OCI-LY1 (cell line): Measurements from ENCODE around the gene MCU.

Experiments
- H2AFZ ChIP-seq: fragments of 200-600 bp; sonication (generic), shearing (Covaris generic); 2 replicates; pipeline ENCODE4 v1.6.0; 2014; ENCODE audit warnings: antibody characterized with exemption, mild to moderate bottlenecking, low read length
- H3F3A ChIP-seq: fragments of 200-600 bp; sonication (generic), shearing (Covaris generic); 2 replicates; pipeline ENCODE4 v1.6.0; 2014; ENCODE audit warnings: mild to moderate bottlenecking, antibody characterized with exemption, low read length, moderate library complexity; ENCODE audit not compliant: insufficient read depth
- H3K27ac ChIP-seq: fragments of 200-600 bp; sonication (generic); 2 replicates; pipeline ENCODE4 v1.5.1; 2014; ENCODE audit warnings: low read length, mixed run types, mild to moderate bottlenecking, low read depth; ENCODE audit not compliant: poor library complexity, severe bottlenecking
- H3K27me3 ChIP-seq: fragments of 200-600 bp; sonication (generic); 2 replicates; pipeline ENCODE4 v1.6.0; 2014; ENCODE audit warnings: antibody characterized with exemption, mild to moderate bottlenecking, low read length, moderate library complexity; ENCODE audit not compliant: insufficient read depth
- H3K36me3 ChIP-seq: fragments of 200-600 bp; sonication (generic); 2 replicates; pipeline ENCODE4 v1.6.1; 2014; ENCODE audit warnings: mild to moderate bottlenecking, antibody characterized with exemption, low read length, moderate library complexity, mixed read lengths; ENCODE audit not compliant: insufficient read depth
- H3K4me1 ChIP-seq: fragments of 200-600 bp; sonication (generic); 2 replicates; pipeline ENCODE4 v1.5.1; 2014; ENCODE audit warnings: mild to moderate bottlenecking, low read length, moderate library complexity; ENCODE audit not compliant: insufficient read depth, severe bottlenecking
- H3K4me2 ChIP-seq: fragments of 200-600 bp; sonication (generic), shearing (Covaris generic); 2 replicates; pipeline ENCODE4 v1.6.1; 2014; ENCODE audit warnings: low read length
- H3K4me3 ChIP-seq: fragments of 200-600 bp; sonication (generic); 2 replicates; pipeline ENCODE4 v1.5.1; 2014; ENCODE audit warnings: low read length, low read depth, mild to moderate bottlenecking, mixed read lengths; ENCODE audit not compliant: poor library complexity, severe bottlenecking
- H3K79me2 ChIP-seq: fragments of 200-600 bp; shearing (Covaris generic); 2 replicates; pipeline ENCODE4 v1.6.1; 2016; ENCODE audit warnings: mixed run types, low read length, mixed read lengths; ENCODE audit not compliant: insufficient read depth
- H3K9ac ChIP-seq: fragments of 200-600 bp; sonication (generic), shearing (Covaris generic); 2 replicates; pipeline ENCODE4 v1.6.1; 2014; ENCODE audit warnings: mild to moderate bottlenecking, low read length, mixed read lengths
- H3K9me2 ChIP-seq: fragments of 200-600 bp; sonication (generic), shearing (Covaris generic); 2 replicates; pipeline ENCODE4 v1.6.1; 2014; ENCODE audit warnings: low read depth, mild to moderate bottlenecking, low read length, mixed read lengths
- H3K9me3 ChIP-seq: fragments of 200-600 bp; shearing (Covaris generic); 2 replicates; pipeline ENCODE4 v1.6.1; 2014; ENCODE audit warnings: low read length, mixed read lengths
- H4K20me1 ChIP-seq: fragments of 200-600 bp; sonication (generic), shearing (Covaris generic); 2 replicates; pipeline ENCODE4 v1.6.0; 2016; ENCODE audit warnings: mild to moderate bottlenecking, low read length; ENCODE audit not compliant: insufficient read depth
- CTCF ChIP-seq: fragments of 200-600 bp; sonication (generic), shearing (Covaris generic); IDR thresholded peaks from 2 replicates; pipeline ENCODE4 v1.5.1; 2017; ENCODE audit warnings: mild to moderate bottlenecking, antibody characterized with exemption, low read length, moderate library complexity, mixed read lengths
- EZH2 ChIP-seq: fragments of 200-600 bp; sonication (generic), shearing (Covaris generic); IDR thresholded peaks from 2 replicates; pipeline ENCODE4 v1.8.0; 2017; ENCODE audit warnings: borderline replicate concordance, mixed run types, mild to moderate bottlenecking, antibody characterized with exemption, low read length, moderate library complexity, mixed read lengths

MCU gene

DNA sequence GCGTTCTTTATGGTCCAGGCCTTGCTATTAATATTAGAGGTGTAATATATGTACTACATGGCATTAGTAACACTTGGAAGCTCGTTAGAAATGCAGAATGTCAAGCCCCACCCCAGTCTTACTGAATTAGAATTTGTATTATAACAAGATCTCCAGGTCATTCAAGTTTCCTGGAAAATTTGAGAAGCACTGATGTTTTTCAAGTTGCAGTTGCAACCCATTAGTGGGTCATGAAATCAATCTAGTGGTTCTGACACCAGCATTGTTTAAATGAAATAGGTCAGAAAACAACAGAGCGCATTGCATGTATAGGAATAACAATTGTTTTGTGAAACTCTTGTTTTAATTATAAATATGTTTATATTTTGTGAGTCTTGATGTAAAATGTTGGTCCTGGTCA is 37.2 kb upstream of the MCU start:
- Histone ChIP-seq H3K36me3 (no peaks in the 10 kb centered on the region), H3F3A (no peaks in the 10 kb centered on the region), H3K9me2 (no peaks in the 10 kb centered on the region), H3K4me3 (no peak overlapping the region), H3K27me3 (no peaks in the 10 kb centered on the region), H3K27ac (no peak overlapping the region), H3K4me2 (no peak overlapping the region), H3K4me1 (no peaks in the 10 kb centered on the region), H3K9ac (no peak overlapping the region), H3K79me2 (no peaks in the 10 kb centered on the region), H3K9me3 (no peaks in the 10 kb centered on the region), H2AFZ (no peak overlapping the region), H4K20me1 (no peaks in the 10 kb centered on the region)
- TF ChIP-seq CTCF, result no peak
- no peak for TF ChIP-seq EZH2

DNA sequence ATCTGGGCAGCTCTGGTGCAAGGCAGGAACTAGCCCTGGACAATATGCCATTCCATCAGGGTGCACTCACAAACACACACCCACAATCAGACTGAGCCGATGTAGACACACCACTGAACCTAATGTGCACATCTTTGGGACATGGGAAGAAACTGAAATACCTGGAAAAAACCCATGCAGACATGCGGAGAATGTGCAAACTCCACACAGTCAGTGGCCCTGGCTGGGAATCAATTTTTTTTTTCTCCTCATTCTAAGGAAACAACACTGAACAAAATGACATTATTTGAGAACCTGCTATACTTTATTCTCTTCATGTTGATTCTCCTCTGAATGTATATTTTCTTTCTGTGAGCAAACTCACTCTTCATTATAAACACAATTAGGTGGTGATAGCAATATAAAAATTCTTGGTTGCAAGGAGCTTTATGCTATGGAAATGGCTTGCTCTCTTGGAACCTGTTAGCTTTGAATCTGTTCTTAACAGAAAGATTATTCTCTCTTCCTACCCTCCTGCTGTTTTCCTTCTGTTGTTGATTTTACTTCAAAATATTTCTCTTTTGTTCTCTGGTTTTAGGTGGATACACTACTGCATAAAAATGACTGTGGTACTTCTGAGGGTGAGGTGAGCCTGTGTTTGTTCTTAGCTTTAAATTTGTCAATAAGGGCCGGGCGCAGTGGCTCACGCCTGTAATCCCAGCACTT is 33.1 kb upstream of the MCU start:
- Histone ChIP-seq H3K9me2 (no peaks in the 10 kb centered on the region), H3K27ac (no peak overlapping the region)

DNA sequence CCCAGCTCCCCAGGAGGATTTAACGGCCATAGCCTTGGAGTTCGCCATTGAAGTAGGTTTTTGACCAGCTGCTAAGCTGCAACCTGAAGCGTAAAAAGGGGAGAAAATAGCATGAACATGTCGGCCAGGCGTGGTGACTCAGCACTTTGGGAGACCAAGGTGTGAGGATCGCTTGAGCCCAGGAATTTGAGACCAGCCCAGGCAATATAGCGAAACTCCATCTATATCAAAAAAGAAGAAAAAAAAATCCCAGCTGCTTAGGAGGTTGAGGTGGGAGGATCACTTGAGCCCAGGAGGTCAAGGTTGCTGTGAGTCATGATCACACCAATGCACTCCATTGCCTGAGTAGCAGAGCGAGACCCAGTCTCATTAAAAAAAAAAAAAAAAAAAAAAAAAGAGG is 32.2 kb upstream of the MCU start:
- Histone ChIP-seq H3K9me3 (no peaks in the 10 kb centered on the region), H3K27ac (no peak overlapping the region), H3K27me3 (no peaks in the 10 kb centered on the region), H3K9me2 (no peaks in the 10 kb centered on the region), H3K9ac (no peak overlapping the region), H3K4me1 (no peaks in the 10 kb centered on the region), H2AFZ (no peak overlapping the region), H3K4me3 (no peak overlapping the region), H3K79me2 (no peaks in the 10 kb centered on the region), H3F3A (no peaks in the 10 kb centered on the region), H3K36me3 (no peaks in the 10 kb centered on the region), H4K20me1 (no peaks in the 10 kb centered on the region), H3K4me2 (no peak overlapping the region)
- TF ChIP-seq EZH2 (no peak), CTCF (no peak)

More for the DNA sequence above, 33.1 kb upstream of the MCU start:
- Histone ChIP-seq H3F3A (no peaks in the 10 kb centered on the region), H3K9ac (no peak overlapping the region), H3K27me3 (no peaks in the 10 kb centered on the region), H2AFZ (no peak overlapping the region), H3K9me3 (no peaks in the 10 kb centered on the region), H3K4me3 (no peak overlapping the region), H3K4me1 (no peaks in the 10 kb centered on the region), H3K79me2 (no peaks in the 10 kb centered on the region), H4K20me1 (no peaks in the 10 kb centered on the region), H3K36me3 (no peaks in the 10 kb centered on the region), H3K4me2 (no peak overlapping the region)
- no peak for TF ChIP-seq CTCF
- no peak for TF ChIP-seq EZH2
